HG02588 (cell line): Measurements from ENCODE around the gene CREM.

Experiments used
- ATAC-seq: cut with Tn5 transposase; IDR thresholded peaks from one replicate; pipeline ENCODE4 v1.9.1; 2021; ENCODE audit warnings: mild to moderate bottlenecking, moderate library complexity; ENCODE audit not compliant: unreplicated experiment

CREM gene

GRCh38 chr10:35133586-35133985 is 6.9 kb downstream of the CREM start:
- ATAC-seq: no peak

DNA sequence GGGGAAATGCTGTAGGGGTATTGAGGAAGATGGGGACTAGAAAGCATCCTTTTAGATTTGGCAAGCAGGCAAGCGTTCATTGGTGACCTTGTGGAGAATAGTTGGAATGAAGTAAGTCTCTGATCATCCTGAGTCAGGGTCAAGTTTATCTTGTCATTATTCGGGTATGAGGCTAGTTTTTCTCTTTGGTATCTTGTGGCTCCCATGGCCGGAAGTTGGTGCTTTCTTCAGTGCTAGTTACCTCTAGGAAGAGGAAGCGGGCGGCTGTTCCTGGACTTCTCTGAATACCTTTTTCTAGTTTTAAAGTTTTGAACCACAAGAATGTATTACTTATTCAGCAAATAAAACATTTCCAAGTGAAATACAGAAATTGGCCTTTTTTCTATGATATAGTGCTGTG is 9.2 kb downstream of the CREM start:
- ATAC-seq: no peak

- peak; percentile 47 for ATAC-seq
Measured at GRCh38 chr10:35136263-35136815, 9.7 kb downstream of the CREM start.

GRCh38 chr10:35140126-35140525 is 13.5 kb downstream of the CREM start:
- no peak for ATAC-seq

GRCh38 chr10:35140727-35141126 is 14.1 kb downstream of the CREM start:
- no peak for ATAC-seq

GRCh38 chr10:35150308-35150707 is 23.7 kb downstream of the CREM start:
- no peak for ATAC-seq

GRCh38 chr10:35152992-35153391 is 26.3 kb downstream of the CREM start:
- no peak for ATAC-seq

DNA sequence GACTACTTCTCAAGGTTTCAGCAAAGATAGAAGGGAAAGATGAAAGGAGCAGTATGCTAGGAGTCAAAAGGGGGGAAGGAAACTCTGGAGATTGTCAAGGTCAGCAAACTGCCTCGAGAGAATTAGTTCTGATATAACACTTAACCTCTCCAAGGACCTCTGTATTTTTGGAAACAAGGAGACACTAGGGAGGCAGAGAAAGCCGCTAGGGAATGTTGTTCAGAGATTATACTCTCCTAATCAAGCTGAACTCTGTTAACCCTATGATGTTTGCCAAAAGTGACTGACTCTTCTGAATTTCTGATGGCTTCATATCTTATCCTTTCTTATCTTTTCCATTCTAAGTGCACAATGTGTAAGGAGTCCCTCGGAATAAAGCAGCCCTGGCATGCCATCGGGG is 27.1 kb downstream of the CREM start:
- no peak for ATAC-seq

DNA sequence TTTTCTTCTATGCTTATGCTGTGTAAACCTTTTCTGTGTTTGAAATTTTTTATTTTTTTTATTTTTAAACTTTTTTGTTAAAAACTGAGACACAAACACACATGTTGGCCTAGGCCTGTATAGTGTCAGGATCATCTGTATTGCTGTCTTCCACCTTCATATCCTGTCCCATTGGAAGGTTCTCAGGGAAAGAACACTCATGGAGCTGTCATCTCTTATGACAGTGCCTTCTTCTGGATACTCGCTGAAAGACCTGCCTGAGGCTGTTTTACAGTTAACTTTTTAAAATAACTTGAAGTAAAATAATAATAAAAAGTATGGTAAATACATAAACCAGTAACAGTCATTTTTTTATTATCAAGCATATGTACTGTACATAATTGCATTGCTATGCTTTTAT is 34.1 kb downstream of the CREM start:
- ATAC-seq: no peak

- no peak for ATAC-seq
Measured at GRCh38 chr10:35161906-35162305, 35.3 kb downstream of the CREM start.

DNA sequence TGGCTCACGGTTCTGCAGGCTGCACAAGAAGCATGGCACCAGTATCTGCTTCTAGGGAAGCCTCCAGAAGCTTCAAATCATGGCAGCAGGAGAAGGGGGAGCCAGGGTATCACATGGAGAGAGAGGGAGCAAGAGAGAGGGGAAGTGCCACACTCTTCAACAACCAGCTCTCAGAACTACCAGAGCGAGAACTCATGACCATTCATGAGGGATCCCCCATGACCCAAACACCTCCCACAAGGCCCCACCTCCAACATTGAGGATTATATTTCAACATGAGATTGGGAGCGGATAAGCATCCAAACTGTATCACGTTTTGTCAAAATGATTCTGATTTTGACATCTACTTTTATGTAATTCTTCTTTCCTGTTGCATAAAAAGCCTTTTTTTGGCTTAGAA is 38.5 kb downstream of the CREM start:
- ATAC-seq: no peak

- no peak for ATAC-seq
Measured at GRCh38 chr10:35165811-35166210, 39.2 kb downstream of the CREM start.

DNA sequence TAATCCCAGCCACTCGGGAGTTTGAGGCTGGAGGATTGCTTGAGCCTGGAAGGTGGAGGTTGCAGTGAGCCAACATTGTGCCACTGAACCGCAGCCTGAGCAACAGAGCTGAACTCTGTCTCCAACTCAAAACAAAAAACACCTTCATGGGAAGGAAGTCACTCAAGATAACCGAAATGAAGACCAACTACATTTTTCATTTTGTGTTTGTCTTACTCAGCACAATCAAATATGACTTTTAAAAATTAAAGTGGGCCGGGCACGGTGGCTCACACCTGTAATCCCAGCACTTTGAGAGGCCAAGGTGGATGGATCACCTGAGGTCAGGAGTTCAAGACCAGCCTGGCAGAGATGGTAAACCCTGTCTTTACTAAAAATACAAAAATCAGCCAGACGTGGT is 40.0 kb downstream of the CREM start:
- ATAC-seq: no peak

DNA sequence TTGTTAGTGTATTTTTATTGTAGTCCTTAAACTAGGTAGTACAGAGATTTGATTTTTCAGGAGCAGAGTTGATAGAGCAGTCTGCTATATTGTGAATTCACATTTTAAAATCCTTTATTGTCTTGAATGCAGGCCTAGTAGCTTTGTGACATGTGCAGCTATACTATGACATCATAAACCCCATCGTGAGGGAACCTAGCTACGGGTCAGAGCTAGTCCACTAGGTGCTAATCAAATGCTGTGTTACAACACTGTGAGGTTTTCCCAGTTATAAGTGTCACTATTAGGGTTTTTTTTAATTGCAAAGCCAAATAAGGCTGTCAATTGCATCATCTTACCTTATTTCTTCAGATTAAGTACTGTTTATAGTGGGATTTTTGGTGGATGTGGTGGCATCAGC is 40.7 kb downstream of the CREM start:
- ATAC-seq: no peak

- no peak for ATAC-seq
Measured at GRCh38 chr10:35172146-35172545, 45.5 kb downstream of the CREM start.

- ATAC-seq: no peak
Measured at GRCh38 chr10:35172574-35172973, 45.9 kb downstream of the CREM start.

DNA sequence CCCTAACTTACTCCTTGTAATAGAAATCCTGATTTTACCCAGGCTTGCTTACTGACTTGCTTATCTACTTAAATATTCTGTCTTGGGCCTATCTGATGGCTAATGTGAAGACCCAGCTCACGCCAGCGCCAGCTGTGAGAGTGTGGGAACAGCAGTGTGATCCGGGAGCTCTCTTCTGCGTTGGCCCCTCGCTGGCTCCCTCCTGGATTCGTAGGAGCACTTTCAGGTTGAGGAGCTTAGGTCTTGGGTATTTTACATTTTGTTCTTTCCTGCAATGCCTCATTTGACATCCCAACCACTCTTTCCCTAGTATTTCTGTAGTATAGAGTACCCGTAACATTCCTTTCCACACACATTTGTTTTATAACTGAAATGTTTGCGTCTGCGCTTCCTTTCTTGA is 51.7 kb downstream of the CREM start:
- no peak for ATAC-seq

- ATAC-seq: no peak
Measured at GRCh38 chr10:35182631-35183510, 56.2 kb downstream of the CREM start.

DNA sequence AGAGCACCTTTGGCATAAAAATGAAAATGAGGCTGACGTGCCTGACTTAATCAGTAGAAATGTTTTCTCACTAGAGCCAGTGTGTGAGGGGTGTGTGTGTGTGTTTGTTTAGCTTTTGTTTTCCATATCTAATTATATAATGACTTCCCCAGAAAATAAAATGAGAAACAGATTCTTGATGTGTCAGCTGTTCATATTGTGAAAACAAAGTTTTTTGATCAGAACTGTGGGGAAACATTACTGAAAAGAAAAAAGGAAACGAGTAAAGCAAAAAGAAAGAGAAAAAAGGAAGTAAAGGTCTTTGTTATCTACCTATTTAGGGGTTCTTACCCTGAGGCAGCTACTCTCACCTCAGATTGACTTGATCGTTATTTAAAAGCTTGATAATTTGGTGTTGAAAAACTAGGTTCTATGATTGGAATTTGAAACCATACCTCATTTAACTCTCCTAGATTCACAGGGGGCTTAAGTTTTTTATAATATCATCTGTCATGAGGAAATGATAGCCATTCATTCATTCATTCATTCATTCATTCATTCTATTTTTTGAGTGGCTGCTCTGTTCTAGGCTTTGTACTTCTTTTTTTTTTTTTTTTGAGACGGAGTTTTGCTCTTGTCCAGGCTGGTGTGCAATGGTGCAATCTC is 58.0 kb downstream of the CREM start:
- peak; percentile 45 for ATAC-seq

DNA sequence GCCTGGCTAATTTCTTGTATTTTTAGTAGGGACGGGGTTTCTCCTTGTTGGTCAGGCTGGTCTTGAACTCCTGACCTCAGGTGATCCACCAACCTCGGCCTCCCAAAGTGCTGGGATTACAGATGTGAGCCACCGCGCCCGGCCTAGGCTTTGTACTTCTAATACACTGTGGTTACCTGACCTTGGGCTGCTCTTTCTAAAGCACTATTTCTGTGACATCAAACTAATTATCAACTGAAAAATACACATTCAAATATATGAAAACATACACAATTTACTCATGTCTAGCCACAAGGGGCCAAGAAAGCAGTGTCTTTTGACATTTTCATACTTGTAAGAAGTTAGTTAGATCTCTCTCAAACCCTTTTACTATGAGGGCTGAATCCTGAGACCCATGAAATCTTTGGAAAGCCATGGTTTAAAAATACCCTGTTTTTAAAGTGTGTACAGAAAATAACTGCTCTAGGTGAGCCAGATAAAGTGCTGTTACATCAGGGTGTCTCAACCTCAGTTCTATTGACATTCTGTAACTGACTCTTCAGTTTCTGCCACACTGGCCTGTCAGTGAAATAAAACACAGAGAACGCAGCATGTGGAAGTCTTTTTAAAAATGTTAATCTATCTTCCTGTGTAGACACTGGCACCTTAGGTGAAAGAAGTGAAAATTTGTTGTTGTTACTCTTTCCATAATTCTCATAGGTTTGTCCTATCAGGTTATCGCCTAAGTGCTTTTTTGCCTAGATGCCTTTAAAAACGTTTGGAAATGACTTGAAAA is 58.8 kb downstream of the CREM start:
- ATAC-seq: no peak

DNA sequence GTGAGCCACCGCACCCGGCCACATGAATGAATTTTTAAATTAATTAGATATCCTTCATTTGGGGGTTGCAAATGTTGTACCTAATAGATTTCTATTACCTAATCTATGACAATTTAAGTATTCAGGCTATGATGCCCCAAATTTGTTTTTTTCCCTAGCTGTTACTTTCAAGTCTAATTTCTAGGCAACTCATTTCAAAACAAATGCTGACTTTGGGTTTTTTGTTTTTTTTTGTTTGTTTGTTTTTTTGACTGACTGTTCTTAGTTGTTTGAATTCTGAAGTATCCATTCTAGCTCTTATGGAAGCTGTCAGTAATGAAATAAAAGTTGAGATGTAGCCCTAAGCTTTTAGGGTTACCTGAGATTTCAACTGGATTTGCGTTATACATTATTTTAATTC is 62.3 kb downstream of the CREM start:
- no peak for ATAC-seq
